Measurements from ENCODE around the gene NUDT4. TPM values are rescaled to one million over a fixed set of nuclear protein-coding genes. Genes with fewer than 3 reads are reported as not detected.

NUDT4 gene
- total and polyA plus RNA-seq, 2 donors (not counting 3 experiments of a cell fraction or from before 2014, with no cell fraction given) = 76.0 to 161 TPM

DNA sequence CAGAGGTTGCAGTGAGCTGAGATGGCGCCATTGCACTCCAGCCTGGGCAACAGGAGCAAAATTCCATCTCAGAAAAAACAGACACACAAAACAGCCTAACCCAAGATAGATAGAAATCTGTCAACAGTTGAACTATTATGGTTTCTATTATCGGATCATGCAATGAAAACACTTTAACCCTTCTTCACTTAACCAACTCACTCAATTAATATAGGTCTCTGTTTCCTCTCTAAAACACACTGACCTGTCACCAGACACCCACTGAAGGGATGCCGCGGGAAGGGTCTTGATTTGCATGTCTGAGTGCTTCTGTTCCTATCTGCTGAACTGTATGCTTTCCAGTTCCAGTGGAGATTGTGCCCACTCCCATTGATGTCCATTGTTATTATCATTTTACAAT is 38.0 kb upstream of the NUDT4 start:
- intact Hi-C loops (cut with micrococcal nuclease) = no loop called here

More for the DNA sequence above, 38.0 kb upstream of the NUDT4 start:
- DNase-seq (ENCODE audit: low read depth, low spot score) (no peak), FAIRE-seq (no peak)
- Histone ChIP-seq H3K4me2 (ENCODE audit: insufficient read depth, low read length) (no peak overlapping the region), H3K36me3 (ENCODE audit: control insufficient read depth in 2 of 2, extremely low read depth in 1 of 2, insufficient read depth in 2 of 2, low read length in 2 of 2) (no peaks in the 10 kb centered on the region), H2AFZ (ENCODE audit: low read depth, low read length) (no peak overlapping the region), H3K27me3 (ENCODE audit: control insufficient read depth in 2 of 2, insufficient read depth in 2 of 2, low read length in 2 of 2) (no peaks in the 10 kb centered on the region), H3K27ac (ENCODE audit: insufficient read depth, low read depth, low read length) (no peak overlapping the region), H3K4me3 (replicated peaks in 1 of 3; ENCODE audit: insufficient read depth in 1 of 3, low read depth in 1 of 3, low read length in 3 of 3) (no peak overlapping the region), H3K9me3 (replicated peaks; ENCODE audit: control insufficient read depth, insufficient read depth, low read length) (no peaks in the 10 kb centered on the region), H3K9ac (replicated peaks; ENCODE audit: extremely low read depth, insufficient read depth, low read length) (no peak overlapping the region), H4K20me1 (replicated peaks; ENCODE audit: control insufficient read depth, extremely low read depth, insufficient read depth, low read length) (no peaks in the 10 kb centered on the region), H3K9me1 (replicated peaks; ENCODE audit: control insufficient read depth, extremely low read depth, insufficient read depth, low read length) (no peaks in the 10 kb centered on the region), H3K4me1 (ENCODE audit: control insufficient read depth, extremely low read depth, insufficient read depth, low read length) (no peaks in the 10 kb centered on the region), H3K79me2 (ENCODE audit: control insufficient read depth, insufficient read depth, low read length) (no peaks in the 10 kb centered on the region)
- CTCF ChIA-PET = no interaction called here
- POLR2A ChIA-PET = no interaction called here
- BruUV-seq (replicated peaks) = no TSS peak
- dilution Hi-C loops (cut with MboI; ENCODE audit: extremely low pct_ligation_motif_present, low sequenced_read_pairs) = no loop called here
- TF ChIP-seq EZH2 (IDR thresholded peaks at IDR 0.05; ENCODE audit: borderline replicate concordance, low read depth, low read length, severe bottlenecking) (no peak), MAX (IDR thresholded peaks at IDR 0.05; ENCODE audit: insufficient read depth, insufficient read length) (no peak), POLR2A (IDR thresholded peaks at IDR 0.05; ENCODE audit: low read depth, low read length) (no peak), POLR2AphosphoS5 (IDR thresholded peaks at IDR 0.05; ENCODE audit: insufficient read depth, low read depth, low read length) (no peak), GATA2 (IDR thresholded peaks at IDR 0.05; ENCODE audit: insufficient read depth, insufficient read length, low read depth, low read length) (no peak), JUN (IDR thresholded peaks at IDR 0.05; ENCODE audit: borderline replicate concordance, insufficient read depth, insufficient read length, low read depth) (no peak), MYC (IDR thresholded peaks at IDR 0.05; ENCODE audit: low read depth, low read length) (no peak), CTCF (IDR thresholded peaks at IDR 0.05; ENCODE audit: extremely low read depth in 1 of 2, insufficient read depth in 1 of 2, low read depth in 1 of 2, low read length in 2 of 2) (no peak), FOS (IDR thresholded peaks at IDR 0.05; ENCODE audit: borderline replicate concordance, insufficient read depth, low read length) (no peak)
